ENCODE results near the gene CROCC.
"Not testable (repeated sequence)": the region's sequence is repeated elsewhere in the genome, so short reads cannot be mapped to it uniquely, and the experiment has no call there.

CROCC gene

GRCh38 chr1:16886860-16887605 lies 34.7 kb upstream of the CROCC start:
- no peak for TF ChIP-seq CTCF (IDR thresholded peaks at IDR 0.05; ENCODE audit: unreplicated experiment in 3 of 3)
- H3K9me3 Mint-ChIP-seq, result no peaks in the 10 kb centered on the region
- no peak overlapping the region for H3K4me3 Mint-ChIP-seq
- H3K27ac Mint-ChIP-seq, result no peak overlapping the region
- peaks cover 7% of the 10 kb centered on the region for H3K27me3 Mint-ChIP-seq (ENCODE audit: low read depth)
- peaks cover 9% of the 10 kb centered on the region for H3K4me1 Mint-ChIP-seq
- no peaks in the 10 kb centered on the region for H3K36me3 Mint-ChIP-seq (ENCODE audit: low read depth)

- Mint-ChIP-seq H3K4me3 (peak overlapping the region; percentile 76 to 85 (median 77)), H3K27ac (peak overlapping the region; percentile 94 to 99 (median 94)), H3K36me3 (ENCODE audit: low read depth) (no peaks in the 10 kb centered on the region), H3K9me3 (no peaks in the 10 kb centered on the region), H3K4me1 (no peaks in the 10 kb centered on the region), H3K27me3 (ENCODE audit: low read depth) (peaks cover 4% of the 10 kb centered on the region)
- TF ChIP-seq CTCF (IDR thresholded peaks at IDR 0.05; ENCODE audit: unreplicated experiment in 3 of 3), result no peak
These were observed 32.6 kb upstream of the CROCC start for GRCh38 chr1:16888860-16889816.

- not testable (repeated sequence) for H3K4me1 Mint-ChIP-seq, H3K9me3 Mint-ChIP-seq
These were observed 31.2 kb upstream of the CROCC start for GRCh38 chr1:16890539-16891021.

GRCh38 chr1:16891057-16891456 lies 30.7 kb upstream of the CROCC start:
- not testable (repeated sequence) for H3K4me1 Mint-ChIP-seq; H3K4me3 Mint-ChIP-seq; H3K27me3 Mint-ChIP-seq (ENCODE audit: low read depth); H3K9me3 Mint-ChIP-seq; H3K36me3 Mint-ChIP-seq (ENCODE audit: low read depth); H3K27ac Mint-ChIP-seq

More at GRCh38 chr1:16890539-16891021, 31.2 kb upstream of the CROCC start:
- peak overlapping the region in 1 of 3 experiments; percentile 99 for H3K27ac Mint-ChIP-seq
- H3K27me3 Mint-ChIP-seq (ENCODE audit: low read depth); H3K36me3 Mint-ChIP-seq (ENCODE audit: low read depth); H3K4me3 Mint-ChIP-seq: not testable (repeated sequence)

- H3K9me3 Mint-ChIP-seq; H3K4me3 Mint-ChIP-seq; H3K36me3 Mint-ChIP-seq (ENCODE audit: low read depth); H3K27ac Mint-ChIP-seq; H3K27me3 Mint-ChIP-seq (ENCODE audit: low read depth): not testable (repeated sequence)
- peaks cover 19% of the 10 kb centered on the region for H3K4me1 Mint-ChIP-seq
These were observed 28.7 kb upstream of the CROCC start for GRCh38 chr1:16892978-16893525.

- not testable (repeated sequence) for H3K36me3 Mint-ChIP-seq (ENCODE audit: low read depth); H3K9me3 Mint-ChIP-seq; H3K27me3 Mint-ChIP-seq (ENCODE audit: low read depth)
- peak overlapping the region in 2 of 3 experiments; percentile 83 to 100 for H3K27ac Mint-ChIP-seq
- H3K4me1 Mint-ChIP-seq, result peaks cover 22% of the 10 kb centered on the region
- peak overlapping the region; percentile 23 to 58 (median 54) for H3K4me3 Mint-ChIP-seq
These were observed 27.9 kb upstream of the CROCC start for GRCh38 chr1:16893796-16894195.

GRCh38 chr1:16894338-16894737 lies 27.4 kb upstream of the CROCC start:
- not testable (repeated sequence) for H3K36me3 Mint-ChIP-seq (ENCODE audit: low read depth); H3K9me3 Mint-ChIP-seq; H3K27me3 Mint-ChIP-seq (ENCODE audit: low read depth)
- Mint-ChIP-seq H3K4me3 (peak overlapping the region; percentile 60 to 65 (median 61)), H3K4me1 (peaks cover 22% of the 10 kb centered on the region), H3K27ac (peak overlapping the region in 2 of 3 experiments; percentile 100)

GRCh38 chr1:16895233-16895597 lies 26.5 kb upstream of the CROCC start:
- Mint-ChIP-seq H3K27ac (peak overlapping the region; percentile 100), H3K4me3 (peak overlapping the region; percentile 86 to 88 (median 87)), H3K4me1 (peaks cover 22% of the 10 kb centered on the region)
- not testable (repeated sequence) for H3K36me3 Mint-ChIP-seq (ENCODE audit: low read depth); H3K9me3 Mint-ChIP-seq; H3K27me3 Mint-ChIP-seq (ENCODE audit: low read depth)

- H3K27me3 Mint-ChIP-seq (ENCODE audit: low read depth); H3K36me3 Mint-ChIP-seq (ENCODE audit: low read depth); H3K9me3 Mint-ChIP-seq: not testable (repeated sequence)
- H3K4me1 Mint-ChIP-seq, result peaks cover 22% of the 10 kb centered on the region
- H3K27ac Mint-ChIP-seq, result peak within 1 kb of the TSS; percentile 100
- H3K4me3 Mint-ChIP-seq, result peak within 1 kb of the TSS; percentile 86 to 88 (median 87)
These were observed 26.0 kb upstream of the CROCC start, which contains the start of gene RNU1-2 for GRCh38 chr1:16895598-16896315. Gene RNU1-2, plus strand, starts transcription at chr1:16895980.

- H3K4me1 Mint-ChIP-seq, result peaks cover 24% of the 10 kb centered on the region
- H3K36me3 Mint-ChIP-seq (ENCODE audit: low read depth); H3K9me3 Mint-ChIP-seq; H3K27me3 Mint-ChIP-seq (ENCODE audit: low read depth): not testable (repeated sequence)
- peak overlapping the region; percentile 86 to 88 (median 87) for H3K4me3 Mint-ChIP-seq
- H3K27ac Mint-ChIP-seq, result peak overlapping the region; percentile 100
These were observed 25.2 kb upstream of the CROCC start for GRCh38 chr1:16896316-16897055.

GRCh38 chr1:16897653-16898052 lies 24.1 kb upstream of the CROCC start:
- not testable (repeated sequence) for H3K27me3 Mint-ChIP-seq (ENCODE audit: low read depth); H3K36me3 Mint-ChIP-seq (ENCODE audit: low read depth); H3K9me3 Mint-ChIP-seq
- peak overlapping the region; percentile 69 to 100 (median 100) for H3K27ac Mint-ChIP-seq
- H3K4me1 Mint-ChIP-seq, result peaks cover 28% of the 10 kb centered on the region
- H3K4me3 Mint-ChIP-seq, result peak overlapping the region; percentile 62 to 74 (median 72)

All from nephron (organoid).